Activated T-cell treated with anti-CD3 and anti-CD28 coated beads, Interleukin-2, amount 50 U/mL, for 4 hours (primary cell): ENCODE measurements around the gene DUSP22. TPM values are rescaled to one million over a fixed set of nuclear protein-coding genes. Genes with fewer than 3 reads are reported as not detected.
"Not testable (repeated sequence)": the region's sequence is repeated elsewhere in the genome, so short reads cannot be mapped to it uniquely, and the experiment has no call there.

Source experiments
- ATAC-seq, 2 donors: fragments of 200-7000 bp; cut with Tn5 transposase; one replicate each; pipeline ENCODE4 v1.10.0; 2021
- DNase-seq: peaks from one replicate; pipeline ENCODE4 v3.0.0-alpha.2; 2020
- H3K27me3 Mint-ChIP-seq: one replicate; pipeline ENCODE4 v1.8.0; 2021; ENCODE audit warnings: low read depth, mixed read lengths
- H3K36me3 Mint-ChIP-seq: one replicate; pipeline ENCODE4 v1.8.0; 2022; ENCODE audit warnings: mixed read lengths; ENCODE audit not compliant: insufficient read depth
- H3K4me1 Mint-ChIP-seq: one replicate; pipeline ENCODE4 v1.8.0; 2021; ENCODE audit warnings: low read depth, mixed read lengths
- H3K4me3 Mint-ChIP-seq: one replicate; pipeline ENCODE4 v1.8.0; 2021; ENCODE audit warnings: mild to moderate bottlenecking, moderate library complexity, mixed read lengths
- H3K9me3 Mint-ChIP-seq: one replicate; pipeline ENCODE4 v1.8.0; 2021; ENCODE audit warnings: mixed read lengths
- total RNA-seq, 3 donors: library from RNA; stranded (reverse); gene quantifications; one replicate each; pipeline ENCODE4 v1.2.1, GENCODE V29; 2021

DUSP22 gene
- total RNA-seq = 10 to 100 TPM; 27.5 to 32.5 (median 30.9) TPM

GRCh38 chr6:291697-292505, at the start of gene DUSP22:
TSS of gene DUSP22 (plus strand) at chr6:292487. CDS start at chr6:292540, 53 bp downstream.
- Mint-ChIP-seq H3K4me3 (peak within 1 kb of the TSS; percentile 93), H3K4me1 (peaks cover 64% of the 10 kb centered on the region), H3K36me3 (peaks cover 2% of the 10 kb centered on the region), H3K27me3 (no peaks in the 10 kb centered on the region), H3K9me3 (no peaks in the 10 kb centered on the region)
- peak; percentile 65 to 70 for ATAC-seq
- DNase-seq = peak; percentile 84

- no peak for ATAC-seq
- no peaks in the 10 kb centered on the region for H3K27me3 Mint-ChIP-seq
- H3K36me3 Mint-ChIP-seq = no peaks in the 10 kb centered on the region
- H3K4me1 Mint-ChIP-seq = peaks cover 9% of the 10 kb centered on the region
- H3K9me3 Mint-ChIP-seq = peaks cover 3% of the 10 kb centered on the region
- no peak overlapping the region for H3K4me3 Mint-ChIP-seq
- no peak for DNase-seq
Observed at GRCh38 chr6:246352-246751, 45.9 kb upstream of the DUSP22 start.

- no peaks in the 10 kb centered on the region for H3K27me3 Mint-ChIP-seq
- H3K9me3 Mint-ChIP-seq = peaks cover 3% of the 10 kb centered on the region
- ATAC-seq = no peak
- H3K36me3 Mint-ChIP-seq = no peaks in the 10 kb centered on the region
- H3K4me1 Mint-ChIP-seq = peaks cover 16% of the 10 kb centered on the region
- H3K4me3 Mint-ChIP-seq = no peak overlapping the region
- DNase-seq = no peak
Observed at GRCh38 chr6:247351-247750, 44.9 kb upstream of the DUSP22 start.

GRCh38 chr6:248046-248445, 44.2 kb upstream of the DUSP22 start:
- peaks cover 23% of the 10 kb centered on the region for H3K4me1 Mint-ChIP-seq
- not testable (repeated sequence) for H3K4me3 Mint-ChIP-seq, ATAC-seq, H3K27me3 Mint-ChIP-seq, H3K9me3 Mint-ChIP-seq, H3K36me3 Mint-ChIP-seq, DNase-seq

- DNase-seq = no peak
- Mint-ChIP-seq H3K4me1 (peaks cover 34% of the 10 kb centered on the region), H3K9me3 (no peaks in the 10 kb centered on the region), H3K36me3 (no peaks in the 10 kb centered on the region), H3K4me3 (no peak overlapping the region), H3K27me3 (no peaks in the 10 kb centered on the region)
- ATAC-seq = no peak
Observed at GRCh38 chr6:250676-251075, 41.6 kb upstream of the DUSP22 start.

- Mint-ChIP-seq H3K36me3 (no peaks in the 10 kb centered on the region), H3K9me3 (no peaks in the 10 kb centered on the region), H3K27me3 (no peaks in the 10 kb centered on the region), H3K4me1 (peaks cover 40% of the 10 kb centered on the region), H3K4me3 (peak overlapping the region; percentile 6)
- DNase-seq (no peak), ATAC-seq (peak; percentile 95 to 98)
Observed at GRCh38 chr6:251920-252319, 40.4 kb upstream of the DUSP22 start.

- Mint-ChIP-seq H3K4me3 (no peak overlapping the region), H3K9me3 (no peaks in the 10 kb centered on the region), H3K36me3 (no peaks in the 10 kb centered on the region), H3K27me3 (no peaks in the 10 kb centered on the region), H3K4me1 (peaks cover 49% of the 10 kb centered on the region)
- ATAC-seq = no peak
- no peak for DNase-seq
Observed at GRCh38 chr6:252775-253535, 39.3 kb upstream of the DUSP22 start.

- H3K9me3 Mint-ChIP-seq = no peaks in the 10 kb centered on the region
- peaks cover 52% of the 10 kb centered on the region for H3K4me1 Mint-ChIP-seq
- ATAC-seq (no peak), DNase-seq (no peak)
- no peaks in the 10 kb centered on the region for H3K27me3 Mint-ChIP-seq
- H3K4me3 Mint-ChIP-seq = no peak overlapping the region
- H3K36me3 Mint-ChIP-seq = no peaks in the 10 kb centered on the region
Observed at GRCh38 chr6:254016-254415, 38.3 kb upstream of the DUSP22 start.

GRCh38 chr6:255041-255750, 37.1 kb upstream of the DUSP22 start:
- Mint-ChIP-seq H3K4me1 (peaks cover 60% of the 10 kb centered on the region), H3K27me3 (no peaks in the 10 kb centered on the region), H3K4me3 (no peak overlapping the region), H3K36me3 (no peaks in the 10 kb centered on the region), H3K9me3 (no peaks in the 10 kb centered on the region)
- DNase-seq = no peak
- peak in 1 of 2 donors; percentile 16 for ATAC-seq

GRCh38 chr6:255751-256083, 36.6 kb upstream of the DUSP22 start:
- no peaks in the 10 kb centered on the region for H3K27me3 Mint-ChIP-seq
- no peak overlapping the region for H3K4me3 Mint-ChIP-seq
- H3K9me3 Mint-ChIP-seq = no peaks in the 10 kb centered on the region
- DNase-seq = no peak
- peaks cover 61% of the 10 kb centered on the region for H3K4me1 Mint-ChIP-seq
- ATAC-seq = peak in 1 of 2 donors; percentile 29
- no peaks in the 10 kb centered on the region for H3K36me3 Mint-ChIP-seq

- H3K27me3 Mint-ChIP-seq = no peaks in the 10 kb centered on the region
- no peaks in the 10 kb centered on the region for H3K9me3 Mint-ChIP-seq
- no peak for DNase-seq
- H3K4me3 Mint-ChIP-seq = no peak overlapping the region
- no peak for ATAC-seq
- no peaks in the 10 kb centered on the region for H3K36me3 Mint-ChIP-seq
- peaks cover 62% of the 10 kb centered on the region for H3K4me1 Mint-ChIP-seq
Observed at GRCh38 chr6:256169-256568, 36.1 kb upstream of the DUSP22 start.

GRCh38 chr6:257031-257725, 35.1 kb upstream of the DUSP22 start:
- DNase-seq (no peak), ATAC-seq (no peak)
- H3K27me3 Mint-ChIP-seq = no peaks in the 10 kb centered on the region
- H3K36me3 Mint-ChIP-seq = no peaks in the 10 kb centered on the region
- H3K4me3 Mint-ChIP-seq = no peak overlapping the region
- no peaks in the 10 kb centered on the region for H3K9me3 Mint-ChIP-seq
- peaks cover 54% of the 10 kb centered on the region for H3K4me1 Mint-ChIP-seq

GRCh38 chr6:257774-258173, 34.5 kb upstream of the DUSP22 start:
- Mint-ChIP-seq H3K36me3 (no peaks in the 10 kb centered on the region), H3K4me3 (no peak overlapping the region), H3K27me3 (no peaks in the 10 kb centered on the region), H3K9me3 (no peaks in the 10 kb centered on the region), H3K4me1 (peaks cover 48% of the 10 kb centered on the region)
- DNase-seq = no peak
- no peak for ATAC-seq

- Mint-ChIP-seq H3K27me3 (no peaks in the 10 kb centered on the region), H3K4me3 (no peak overlapping the region), H3K36me3 (no peaks in the 10 kb centered on the region), H3K9me3 (no peaks in the 10 kb centered on the region), H3K4me1 (peaks cover 39% of the 10 kb centered on the region)
- DNase-seq = no peak
- no peak for ATAC-seq
Observed at GRCh38 chr6:259316-259715, 33.0 kb upstream of the DUSP22 start.
